Hepatic stellate cell (primary cell): ENCODE data around the gene SIX6.

Experiments
- DNase-seq: peaks from one replicate; pipeline ENCODE4 v3.0.0; 2011; ENCODE audit warnings: low spot score

Gene SIX6

DNA sequence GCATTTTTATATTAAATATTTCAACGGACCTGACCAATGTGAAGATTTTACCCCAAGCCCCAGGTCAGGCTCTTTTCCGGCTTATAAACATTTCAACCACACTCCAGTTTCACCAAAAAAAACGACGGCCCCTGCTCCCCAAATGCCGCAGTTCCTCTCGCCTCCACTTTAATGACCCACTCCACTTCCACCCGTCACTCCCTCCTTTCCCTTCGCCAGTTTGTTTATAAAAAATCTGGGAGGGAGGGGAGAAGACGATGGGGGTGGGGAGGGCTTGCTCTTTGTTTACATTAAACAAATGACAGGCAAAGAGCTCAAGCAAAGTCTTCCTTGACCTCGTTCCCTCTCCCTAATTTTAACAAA is 5.4 kb downstream of the SIX6 start:
- DNase-seq: no peak

- DNase-seq: no peak
Measured at GRCh38 chr14:60514741-60515491, 6.0 kb downstream of the SIX6 start.

- DNase-seq: no peak
Measured at GRCh38 chr14:60515511-60516289, 6.8 kb downstream of the SIX6 start.

DNA sequence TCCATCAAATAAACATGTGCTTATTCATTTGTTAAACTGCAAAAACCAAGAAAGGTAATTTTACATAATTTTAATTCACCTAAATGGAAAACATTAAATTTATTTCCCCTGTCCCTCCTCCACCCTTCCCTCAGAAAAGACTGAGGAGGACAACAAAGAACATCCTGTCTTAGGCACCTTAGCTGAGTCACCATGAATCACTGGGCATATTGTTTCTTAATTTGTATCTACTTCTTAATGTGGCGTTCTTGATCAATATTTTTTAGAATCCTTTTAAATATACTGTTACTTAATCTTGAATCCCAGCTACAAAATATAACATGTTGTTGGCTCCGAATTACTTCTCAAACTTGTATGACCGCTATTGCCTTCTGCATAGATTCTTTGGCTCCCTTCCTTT is 23.5 kb downstream of the SIX6 start:
- no peak for DNase-seq

DNA sequence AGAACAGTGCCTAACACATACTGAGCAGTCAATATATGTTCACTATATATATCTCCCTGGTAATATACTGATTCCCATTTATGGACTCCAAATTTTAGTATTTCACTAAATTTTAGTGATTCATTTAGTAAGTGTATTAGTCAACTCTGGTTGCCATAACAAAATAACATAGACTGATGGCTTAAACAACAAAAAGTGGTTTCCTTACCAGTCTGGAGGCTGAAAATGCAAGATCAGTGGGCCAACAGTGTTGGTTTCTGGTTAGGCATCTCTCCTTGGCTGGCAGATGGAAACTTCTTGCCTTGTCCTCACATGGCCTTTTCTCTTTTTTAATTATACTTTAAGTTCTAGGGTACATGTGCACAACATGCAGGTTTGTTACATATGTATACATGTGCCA is 28.7 kb downstream of the SIX6 start:
- DNase-seq: no peak

DNA sequence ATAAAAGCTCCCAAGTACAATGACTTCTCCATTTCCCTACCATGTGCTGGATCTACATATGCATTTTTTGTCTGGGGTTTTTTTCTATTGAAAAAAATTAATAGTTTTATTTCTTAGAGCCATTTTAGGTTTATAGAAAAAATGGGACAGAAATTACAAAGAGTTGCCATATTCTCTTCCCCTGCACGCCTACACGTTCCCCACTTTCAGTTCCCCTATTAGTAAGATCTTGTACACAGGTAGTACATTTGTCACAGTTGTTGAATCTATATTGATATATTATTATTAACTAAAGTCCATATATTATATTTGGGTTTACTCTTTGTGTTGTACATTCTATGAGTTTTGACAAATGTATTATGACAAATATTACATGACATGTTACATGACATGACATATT is 35.7 kb downstream of the SIX6 start:
- DNase-seq: no peak

DNA sequence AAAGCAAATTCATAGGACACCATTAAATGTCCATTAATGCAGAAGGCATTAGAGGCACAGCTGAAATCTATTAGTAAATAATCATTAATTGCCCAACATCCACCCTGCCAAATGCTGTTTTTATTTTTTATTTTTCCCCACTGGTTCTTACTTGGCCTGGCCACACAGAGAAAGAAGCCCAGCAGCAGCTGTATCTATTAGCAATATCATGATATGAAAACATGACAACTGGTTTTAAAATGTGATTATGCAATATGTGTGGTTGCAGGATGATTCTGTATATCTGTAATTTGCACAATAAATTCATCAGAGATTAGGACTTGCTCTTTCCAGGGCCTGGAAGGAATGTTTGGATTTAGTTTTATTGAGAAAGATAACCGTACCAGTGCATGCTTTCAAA is 44.9 kb downstream of the SIX6 start:
- no peak for DNase-seq

- peak; percentile 21 for DNase-seq
Measured at GRCh38 chr14:60561845-60562746, 53.1 kb downstream of the SIX6 start.
